ENCODE measurements around the gene LONP1. TPM values are rescaled to one million over a fixed set of nuclear protein-coding genes. Genes with fewer than 3 reads are reported as not detected.

The LONP1 gene, protein sequence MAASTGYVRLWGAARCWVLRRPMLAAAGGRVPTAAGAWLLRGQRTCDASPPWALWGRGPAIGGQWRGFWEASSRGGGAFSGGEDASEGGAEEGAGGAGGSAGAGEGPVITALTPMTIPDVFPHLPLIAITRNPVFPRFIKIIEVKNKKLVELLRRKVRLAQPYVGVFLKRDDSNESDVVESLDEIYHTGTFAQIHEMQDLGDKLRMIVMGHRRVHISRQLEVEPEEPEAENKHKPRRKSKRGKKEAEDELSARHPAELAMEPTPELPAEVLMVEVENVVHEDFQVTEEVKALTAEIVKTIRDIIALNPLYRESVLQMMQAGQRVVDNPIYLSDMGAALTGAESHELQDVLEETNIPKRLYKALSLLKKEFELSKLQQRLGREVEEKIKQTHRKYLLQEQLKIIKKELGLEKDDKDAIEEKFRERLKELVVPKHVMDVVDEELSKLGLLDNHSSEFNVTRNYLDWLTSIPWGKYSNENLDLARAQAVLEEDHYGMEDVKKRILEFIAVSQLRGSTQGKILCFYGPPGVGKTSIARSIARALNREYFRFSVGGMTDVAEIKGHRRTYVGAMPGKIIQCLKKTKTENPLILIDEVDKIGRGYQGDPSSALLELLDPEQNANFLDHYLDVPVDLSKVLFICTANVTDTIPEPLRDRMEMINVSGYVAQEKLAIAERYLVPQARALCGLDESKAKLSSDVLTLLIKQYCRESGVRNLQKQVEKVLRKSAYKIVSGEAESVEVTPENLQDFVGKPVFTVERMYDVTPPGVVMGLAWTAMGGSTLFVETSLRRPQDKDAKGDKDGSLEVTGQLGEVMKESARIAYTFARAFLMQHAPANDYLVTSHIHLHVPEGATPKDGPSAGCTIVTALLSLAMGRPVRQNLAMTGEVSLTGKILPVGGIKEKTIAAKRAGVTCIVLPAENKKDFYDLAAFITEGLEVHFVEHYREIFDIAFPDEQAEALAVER
- total RNA-seq = 216 and 221 TPM in 2 replicates

DNA sequence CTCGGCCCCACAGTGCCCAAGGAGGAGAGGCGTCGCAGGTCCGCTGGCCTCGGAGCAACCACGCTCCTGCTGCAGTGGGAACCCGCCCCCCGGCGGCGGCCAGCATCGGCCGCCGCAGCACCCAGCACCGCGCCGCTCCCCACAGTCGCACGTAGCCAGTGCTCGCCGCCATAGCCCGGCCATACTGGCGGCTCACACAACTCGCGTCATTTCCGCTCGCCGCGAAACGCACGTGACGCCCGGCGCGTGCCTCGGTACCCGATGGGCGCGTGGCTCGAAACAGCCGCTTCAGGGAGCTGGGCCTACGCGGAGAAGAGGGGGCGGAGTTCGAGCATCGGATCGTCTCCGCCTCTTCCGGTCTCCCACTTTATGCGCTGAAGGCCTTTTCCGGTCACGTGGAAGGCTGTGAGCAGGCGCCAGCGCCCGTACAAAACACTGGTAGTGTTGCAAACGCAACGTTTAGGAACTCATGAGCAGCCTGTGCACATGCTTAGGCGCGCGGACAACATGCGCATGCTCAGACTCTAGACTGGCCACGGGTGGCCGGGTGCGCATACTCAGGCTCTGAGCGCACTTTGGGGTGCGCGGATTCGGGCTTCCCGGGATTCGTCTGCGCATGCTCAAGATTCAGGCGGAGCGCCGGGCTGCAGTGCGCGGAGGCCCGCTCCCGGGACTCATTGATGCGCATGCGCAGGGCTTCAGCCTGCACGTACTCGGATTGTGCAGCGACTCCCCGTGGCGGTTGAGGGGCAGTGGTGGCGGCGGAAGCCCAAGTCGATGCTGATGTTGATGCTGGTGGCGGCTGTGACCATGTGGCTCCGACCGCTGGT, at the start of gene LONP1, which contains the start of gene CATSPERD:
Gene LONP1 (minus strand): TSS at position 186 of the 830 bp plus-strand sequence. CDS start 14 bp downstream, at position 172.
Gene CATSPERD (plus strand): TSS at position 677 of the 830 bp plus-strand sequence. CDS start 101 bp downstream, at position 778.

DNA sequence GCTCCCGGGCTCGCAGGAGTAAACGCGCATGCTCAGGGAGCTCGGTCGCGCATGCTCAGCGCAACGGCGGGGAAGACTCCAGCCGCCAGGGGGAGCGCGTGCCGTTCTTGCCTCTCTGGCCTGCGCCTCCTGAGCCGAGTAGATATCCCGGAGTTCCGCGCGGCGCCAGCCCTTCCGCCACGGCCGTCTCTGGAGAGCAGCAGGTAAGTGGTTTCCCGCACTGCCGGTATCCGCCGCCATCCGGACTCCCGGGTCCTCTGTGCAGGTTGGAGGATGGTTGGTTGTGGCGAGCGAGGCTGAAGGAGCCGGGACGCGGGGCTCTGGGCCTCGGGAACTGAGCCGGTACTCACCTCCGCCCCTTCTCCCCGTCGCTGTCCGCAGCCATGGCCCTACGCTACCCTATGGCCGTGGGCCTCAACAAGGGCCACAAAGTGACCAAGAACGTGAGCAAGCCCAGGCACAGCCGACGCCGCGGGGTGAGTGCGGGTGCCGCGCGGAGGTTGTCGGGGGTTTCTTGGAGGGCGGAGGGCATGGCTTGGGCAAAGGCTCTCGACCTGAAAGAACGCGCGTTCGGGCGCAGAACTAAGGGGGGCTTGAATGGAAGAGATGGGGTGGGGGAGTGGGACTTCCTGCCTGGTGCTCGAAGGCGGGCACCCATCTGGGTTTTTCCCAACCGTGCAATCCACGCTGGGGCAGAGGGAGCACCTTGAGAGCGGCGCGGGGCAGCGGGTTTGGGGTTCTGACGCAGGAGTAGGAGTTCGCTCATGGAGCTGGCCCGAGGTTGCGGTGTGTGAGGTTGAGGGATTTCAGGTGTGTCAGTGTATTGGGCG, 29.6 kb downstream of the LONP1 start, which contains the start of gene RPL36:
Gene RPL36 (plus strand): TSS at position 171 of the 830 bp plus-strand sequence. CDS start 213 bp downstream, at position 384.

DNA sequence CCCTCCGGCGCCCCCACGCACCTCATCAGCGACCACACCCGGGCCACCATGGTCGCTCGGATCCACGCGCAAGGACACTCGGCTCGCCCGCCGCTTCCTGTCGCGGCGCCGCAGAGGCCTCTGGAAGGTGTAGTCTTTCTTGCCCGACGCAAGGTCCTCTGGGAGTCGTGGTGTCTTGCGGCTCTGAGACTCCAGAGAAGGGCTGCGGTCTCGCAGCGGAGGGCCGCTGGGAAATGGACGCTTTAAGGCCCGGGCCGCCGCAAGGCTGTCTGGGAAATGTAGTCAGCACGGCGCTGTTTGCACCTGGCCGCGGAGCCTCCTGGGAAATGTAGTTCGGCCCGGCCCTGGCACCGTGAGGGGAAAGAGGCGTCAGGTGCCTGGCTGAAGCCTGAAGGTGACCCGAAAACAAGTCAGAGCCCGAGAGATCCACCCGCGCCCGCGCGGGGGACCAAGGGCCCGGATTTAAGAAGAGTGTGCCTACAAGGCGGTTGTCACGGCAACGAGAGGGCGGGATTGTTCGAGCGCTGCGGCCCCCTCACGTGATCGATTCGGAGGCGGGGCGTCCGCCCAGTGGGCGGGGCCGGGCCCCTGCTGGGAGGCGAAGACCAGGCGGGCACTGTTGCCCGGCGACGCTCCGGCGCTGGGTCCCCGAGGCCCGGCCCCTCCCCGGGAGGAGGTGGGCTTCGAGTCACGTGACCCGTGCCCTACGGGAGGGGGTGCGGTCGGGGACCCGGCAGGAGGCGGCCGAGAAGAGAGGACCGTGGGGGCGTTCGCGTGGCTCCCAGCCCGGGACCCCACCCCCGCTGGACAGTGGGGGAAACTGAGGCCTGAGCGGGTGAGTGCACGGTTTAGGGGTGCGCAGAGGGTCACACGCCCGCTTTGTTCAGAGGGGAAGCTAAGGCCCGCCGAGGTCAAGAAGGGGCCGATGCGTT, 39.2 kb downstream of the LONP1 start, which contains the start of the genes HSD11B1L and MICOS13:
Gene HSD11B1L (plus strand): TSS at position 591 of the 932 bp plus-strand sequence. CDS start 3,806 bp downstream, outside the sequence.
Gene MICOS13 (minus strand): TSS at position 80 of the 932 bp plus-strand sequence. CDS start 30 bp downstream, at position 50.

Other genes starting within 250 kb of the LONP1 start
- gene TINCR, start 152.2 kb downstream of the LONP1 start, total RNA-seq = 6.9 and 14.0 TPM in 2 replicates
- gene SAFB2, start 97.4 kb downstream of the LONP1 start, total RNA-seq = 31.8 and 41.9 TPM in 2 replicates
- 71.1 and 97.0 TPM in 2 replicates for gene SAFB, start 97.1 kb downstream of the LONP1 start, total RNA-seq
- gene MICOS13, start 39.6 kb downstream of the LONP1 start, total RNA-seq = 16.6 and 30.8 TPM in 2 replicates
- gene HSD11B1L, start 39.1 kb downstream of the LONP1 start, total RNA-seq = 5.1 and 10.4 TPM in 2 replicates
- 351 and 752 TPM in 2 replicates for gene RPL36, start 29.9 kb downstream of the LONP1 start, total RNA-seq
- gene CATSPERD, start 491 bp upstream of the LONP1 start, total RNA-seq = not detected in 2 replicates
- gene PRR22, start 64.6 kb upstream of the LONP1 start, total RNA-seq = 0.34 and 0.50 TPM in 2 replicates
- gene DUS3L, start 71.0 kb upstream of the LONP1 start, total RNA-seq = 29.2 and 41.4 TPM in 2 replicates
- gene NRTN, start 84.9 kb upstream of the LONP1 start, total RNA-seq = 0.28 and 0.68 TPM in 2 replicates
- 1.0 and 8.1 TPM in 2 replicates for gene FUT6, start 119.6 kb upstream of the LONP1 start, total RNA-seq
- gene FUT3, start 131.3 kb upstream of the LONP1 start, total RNA-seq = 14.2 and 18.5 TPM in 2 replicates
- gene FUT5, start 150.4 kb upstream of the LONP1 start, total RNA-seq = under 0.01 TPM in 1 of 2 replicates, not detected in the other
- gene NDUFA11, start 183.6 kb upstream of the LONP1 start, total RNA-seq = 111 and 182 TPM in 2 replicates
- 5.1 and 5.6 TPM in 2 replicates for gene VMAC, start 184.7 kb upstream of the LONP1 start, total RNA-seq
- 1.7 and 6.3 TPM in 2 replicates for gene CAPS, start 194.1 kb upstream of the LONP1 start, total RNA-seq